ENCODE results near the gene ACMSD.

DNA sequence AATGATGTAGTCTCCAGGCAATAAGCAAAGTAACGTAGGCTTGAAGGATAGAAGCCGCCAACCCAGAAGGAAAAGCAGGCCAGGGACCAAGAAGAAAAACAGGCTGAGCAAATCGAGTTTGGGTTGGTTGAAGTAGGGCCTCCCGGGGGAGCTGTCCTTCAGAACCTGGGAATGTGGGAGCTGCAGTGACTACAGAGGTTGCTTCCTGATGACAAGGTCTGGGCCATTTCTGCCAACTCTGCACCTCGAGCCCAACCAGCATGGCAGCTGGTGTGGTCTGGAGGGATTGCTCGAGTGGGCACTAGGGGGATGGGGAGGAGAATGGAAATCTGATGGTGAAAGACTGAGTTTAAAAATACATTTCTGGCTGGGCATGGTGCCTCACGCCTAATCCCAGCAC lies 14.1 kb downstream of the ACMSD start:
- TF ChIP-seq, protein P1, sequence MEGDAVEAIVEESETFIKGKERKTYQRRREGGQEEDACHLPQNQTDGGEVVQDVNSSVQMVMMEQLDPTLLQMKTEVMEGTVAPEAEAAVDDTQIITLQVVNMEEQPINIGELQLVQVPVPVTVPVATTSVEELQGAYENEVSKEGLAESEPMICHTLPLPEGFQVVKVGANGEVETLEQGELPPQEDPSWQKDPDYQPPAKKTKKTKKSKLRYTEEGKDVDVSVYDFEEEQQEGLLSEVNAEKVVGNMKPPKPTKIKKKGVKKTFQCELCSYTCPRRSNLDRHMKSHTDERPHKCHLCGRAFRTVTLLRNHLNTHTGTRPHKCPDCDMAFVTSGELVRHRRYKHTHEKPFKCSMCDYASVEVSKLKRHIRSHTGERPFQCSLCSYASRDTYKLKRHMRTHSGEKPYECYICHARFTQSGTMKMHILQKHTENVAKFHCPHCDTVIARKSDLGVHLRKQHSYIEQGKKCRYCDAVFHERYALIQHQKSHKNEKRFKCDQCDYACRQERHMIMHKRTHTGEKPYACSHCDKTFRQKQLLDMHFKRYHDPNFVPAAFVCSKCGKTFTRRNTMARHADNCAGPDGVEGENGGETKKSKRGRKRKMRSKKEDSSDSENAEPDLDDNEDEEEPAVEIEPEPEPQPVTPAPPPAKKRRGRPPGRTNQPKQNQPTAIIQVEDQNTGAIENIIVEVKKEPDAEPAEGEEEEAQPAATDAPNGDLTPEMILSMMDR (IDR thresholded peaks at IDR 0.05), result no peak
- no peak for TF ChIP-seq POLR2A (IDR thresholded peaks at IDR 0.05)

Data from prostate gland (tissue), 2 donors.